ENCODE measurements around the gene SYMPK.

The SYMPK gene

DNA sequence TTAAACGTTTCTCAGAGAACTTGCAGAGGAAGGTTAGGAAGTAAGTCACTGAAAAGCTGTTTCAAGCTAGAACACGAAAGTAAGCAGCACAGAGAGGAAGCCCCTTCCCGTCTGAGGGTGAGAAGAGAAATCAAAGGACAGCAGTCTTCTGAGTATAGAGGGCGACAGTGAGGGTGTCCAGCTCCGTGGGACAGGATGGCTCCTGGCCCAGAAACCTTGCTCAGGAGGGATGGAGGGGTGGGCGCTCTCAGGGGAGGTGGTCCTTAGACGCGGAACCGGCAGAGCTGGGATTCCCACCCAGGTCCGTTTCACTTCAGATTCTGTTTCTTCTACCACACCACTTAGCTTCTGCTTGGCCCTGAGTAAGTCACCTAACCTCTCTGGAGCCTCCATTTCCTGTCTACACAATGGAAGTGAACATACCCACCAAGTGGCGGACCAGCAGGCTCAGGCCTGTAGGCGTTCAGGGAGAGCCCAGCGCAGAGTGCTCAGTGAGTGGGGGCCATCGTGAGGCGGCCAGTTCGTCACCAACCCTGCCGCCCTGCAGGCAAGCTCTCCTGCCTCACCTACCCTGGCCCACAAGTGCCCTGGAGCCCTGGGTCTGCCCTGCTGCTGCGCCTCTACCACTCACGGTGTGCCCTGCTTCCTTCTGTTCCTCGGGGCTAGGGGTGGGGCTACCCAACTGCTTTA, 42.4 kb downstream of the SYMPK start:
- no peak overlapping the region for H3K4me3 ChIP-seq (ENCODE audit: low read depth in 1 of 2, low read length in 1 of 2)
- no peak overlapping the region for H3K27ac ChIP-seq
- H3K36me3 ChIP-seq = peaks cover 70% of the 10 kb centered on the region
- H3K4me1 ChIP-seq (ENCODE audit: control insufficient read depth in 1 of 2, insufficient read depth in 1 of 2, low read depth in 1 of 2, low read length in 1 of 2) = peaks cover 0 to 4% of the 10 kb centered on the region in 2 experiments
- no peaks in the 10 kb centered on the region for H3K9me3 ChIP-seq
- H3K27me3 ChIP-seq = peaks cover 12% of the 10 kb centered on the region
- TF ChIP-seq, protein P1, sequence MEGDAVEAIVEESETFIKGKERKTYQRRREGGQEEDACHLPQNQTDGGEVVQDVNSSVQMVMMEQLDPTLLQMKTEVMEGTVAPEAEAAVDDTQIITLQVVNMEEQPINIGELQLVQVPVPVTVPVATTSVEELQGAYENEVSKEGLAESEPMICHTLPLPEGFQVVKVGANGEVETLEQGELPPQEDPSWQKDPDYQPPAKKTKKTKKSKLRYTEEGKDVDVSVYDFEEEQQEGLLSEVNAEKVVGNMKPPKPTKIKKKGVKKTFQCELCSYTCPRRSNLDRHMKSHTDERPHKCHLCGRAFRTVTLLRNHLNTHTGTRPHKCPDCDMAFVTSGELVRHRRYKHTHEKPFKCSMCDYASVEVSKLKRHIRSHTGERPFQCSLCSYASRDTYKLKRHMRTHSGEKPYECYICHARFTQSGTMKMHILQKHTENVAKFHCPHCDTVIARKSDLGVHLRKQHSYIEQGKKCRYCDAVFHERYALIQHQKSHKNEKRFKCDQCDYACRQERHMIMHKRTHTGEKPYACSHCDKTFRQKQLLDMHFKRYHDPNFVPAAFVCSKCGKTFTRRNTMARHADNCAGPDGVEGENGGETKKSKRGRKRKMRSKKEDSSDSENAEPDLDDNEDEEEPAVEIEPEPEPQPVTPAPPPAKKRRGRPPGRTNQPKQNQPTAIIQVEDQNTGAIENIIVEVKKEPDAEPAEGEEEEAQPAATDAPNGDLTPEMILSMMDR (IDR thresholded peaks at IDR 0.05) = no peak

DNA sequence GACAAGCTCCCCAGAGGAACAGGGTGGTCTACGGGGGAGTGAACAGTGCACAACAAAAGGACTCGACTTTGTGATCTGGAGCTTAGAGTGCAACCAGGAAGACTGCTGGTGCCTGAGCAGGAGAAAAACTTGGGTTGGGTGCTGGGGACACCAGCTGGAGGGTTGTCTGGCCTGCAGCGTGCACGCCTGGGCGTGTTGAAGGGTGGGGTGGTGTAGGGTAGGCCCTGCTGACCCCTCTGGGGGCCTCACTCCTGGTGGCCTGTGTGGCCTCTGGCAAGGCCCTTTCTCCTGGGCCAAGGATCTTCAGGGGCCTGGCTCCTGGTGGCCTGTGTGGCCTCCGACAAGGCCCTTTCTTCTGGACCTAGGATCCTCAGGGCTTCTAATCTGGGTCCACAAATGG, 43.2 kb downstream of the SYMPK start:
- Histone ChIP-seq H3K4me1 (ENCODE audit: control insufficient read depth in 1 of 2, insufficient read depth in 1 of 2, low read depth in 1 of 2, low read length in 1 of 2) (peaks cover 0 to 4% of the 10 kb centered on the region in 2 experiments), H3K27me3 (peaks cover 20% of the 10 kb centered on the region), H3K4me3 (ENCODE audit: low read depth in 1 of 2, low read length in 1 of 2) (no peak overlapping the region), H3K36me3 (peaks cover 62% of the 10 kb centered on the region), H3K27ac (no peak overlapping the region), H3K9me3 (no peaks in the 10 kb centered on the region)
- TF ChIP-seq, protein P1 (IDR thresholded peaks at IDR 0.05) = no peak

DNA sequence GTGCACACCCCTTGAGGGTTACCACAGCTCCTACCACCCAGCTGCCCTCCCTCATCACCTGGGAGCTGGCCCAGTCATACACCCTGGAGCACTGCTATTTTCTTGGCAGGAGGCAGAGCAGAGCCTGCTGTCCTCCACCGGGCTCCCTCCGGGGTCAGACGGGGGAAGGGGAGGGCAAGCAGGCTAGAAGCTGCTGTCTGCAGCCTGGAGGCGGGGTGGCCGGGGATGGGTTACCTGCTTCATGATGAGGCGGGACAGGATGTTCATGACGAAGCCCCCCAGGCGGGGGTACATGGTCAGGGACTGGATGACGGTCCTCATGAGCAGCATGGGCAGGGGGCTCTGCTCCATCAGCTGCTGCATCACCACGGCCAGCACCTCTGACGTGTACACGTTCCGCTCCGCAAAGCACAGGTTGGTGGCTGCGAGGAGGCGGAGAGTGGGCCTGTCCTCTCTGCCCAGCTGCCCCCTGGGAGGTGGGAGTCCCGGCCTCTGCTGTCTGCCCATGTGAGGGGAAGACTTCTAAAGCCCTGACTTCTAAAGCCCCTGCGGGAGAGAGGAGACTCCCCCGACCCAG, 45.1 kb downstream of the SYMPK start:
- peaks cover 40% of the 10 kb centered on the region for H3K27me3 ChIP-seq
- peaks cover 0 to 4% of the 10 kb centered on the region in 2 experiments for H3K4me1 ChIP-seq (ENCODE audit: control insufficient read depth in 1 of 2, insufficient read depth in 1 of 2, low read depth in 1 of 2, low read length in 1 of 2)
- no peak overlapping the region for H3K4me3 ChIP-seq (ENCODE audit: low read depth in 1 of 2, low read length in 1 of 2)
- TF ChIP-seq, protein P1 (IDR thresholded peaks at IDR 0.05) = no peak
- no peak overlapping the region for H3K27ac ChIP-seq
- no peaks in the 10 kb centered on the region for H3K9me3 ChIP-seq
- H3K36me3 ChIP-seq = peaks cover 42% of the 10 kb centered on the region

DNA sequence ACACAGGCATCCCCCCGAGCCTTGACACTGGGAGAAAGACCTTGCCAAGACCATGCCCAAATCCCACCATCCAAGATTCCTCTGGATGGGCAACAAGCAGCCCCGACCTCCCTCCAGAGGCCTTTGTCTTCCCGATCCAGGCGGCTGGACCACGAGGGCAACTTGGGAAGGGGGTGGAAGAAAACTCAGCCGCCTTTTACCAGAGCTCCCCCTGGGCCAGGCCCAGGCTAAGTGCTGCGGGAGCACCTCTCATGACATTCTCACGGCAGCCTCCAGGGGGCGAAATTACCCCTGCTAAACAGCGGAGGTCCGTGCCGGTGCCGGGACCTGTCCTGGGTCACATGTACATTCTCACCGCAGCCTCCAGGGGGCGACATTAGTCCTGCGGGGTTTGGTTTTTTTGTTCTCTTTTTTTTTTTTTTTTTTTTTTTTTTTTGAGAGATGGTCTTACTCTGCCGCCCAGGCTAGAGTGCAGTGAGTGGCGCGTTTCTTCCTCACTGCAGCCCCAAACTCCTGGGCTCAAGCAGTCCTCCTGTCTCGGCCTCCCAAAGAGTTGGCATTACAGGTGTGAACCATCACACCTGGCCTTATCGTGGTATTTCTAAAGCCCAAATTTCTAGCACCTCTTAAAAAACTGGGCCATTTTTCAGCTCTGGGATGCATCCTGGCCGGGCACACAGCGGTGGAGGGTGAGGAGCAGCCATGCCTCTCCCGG, 45.8 kb downstream of the SYMPK start:
- Histone ChIP-seq H3K4me1 (ENCODE audit: control insufficient read depth in 1 of 2, insufficient read depth in 1 of 2, low read depth in 1 of 2, low read length in 1 of 2) (peaks cover 0 to 4% of the 10 kb centered on the region in 2 experiments), H3K36me3 (peaks cover 36% of the 10 kb centered on the region), H3K9me3 (no peaks in the 10 kb centered on the region), H3K27me3 (peaks cover 46% of the 10 kb centered on the region), H3K27ac (no peak overlapping the region), H3K4me3 (ENCODE audit: low read depth in 1 of 2, low read length in 1 of 2) (no peak overlapping the region)
- TF ChIP-seq, protein P1 (IDR thresholded peaks at IDR 0.05) = peak; percentile 95

DNA sequence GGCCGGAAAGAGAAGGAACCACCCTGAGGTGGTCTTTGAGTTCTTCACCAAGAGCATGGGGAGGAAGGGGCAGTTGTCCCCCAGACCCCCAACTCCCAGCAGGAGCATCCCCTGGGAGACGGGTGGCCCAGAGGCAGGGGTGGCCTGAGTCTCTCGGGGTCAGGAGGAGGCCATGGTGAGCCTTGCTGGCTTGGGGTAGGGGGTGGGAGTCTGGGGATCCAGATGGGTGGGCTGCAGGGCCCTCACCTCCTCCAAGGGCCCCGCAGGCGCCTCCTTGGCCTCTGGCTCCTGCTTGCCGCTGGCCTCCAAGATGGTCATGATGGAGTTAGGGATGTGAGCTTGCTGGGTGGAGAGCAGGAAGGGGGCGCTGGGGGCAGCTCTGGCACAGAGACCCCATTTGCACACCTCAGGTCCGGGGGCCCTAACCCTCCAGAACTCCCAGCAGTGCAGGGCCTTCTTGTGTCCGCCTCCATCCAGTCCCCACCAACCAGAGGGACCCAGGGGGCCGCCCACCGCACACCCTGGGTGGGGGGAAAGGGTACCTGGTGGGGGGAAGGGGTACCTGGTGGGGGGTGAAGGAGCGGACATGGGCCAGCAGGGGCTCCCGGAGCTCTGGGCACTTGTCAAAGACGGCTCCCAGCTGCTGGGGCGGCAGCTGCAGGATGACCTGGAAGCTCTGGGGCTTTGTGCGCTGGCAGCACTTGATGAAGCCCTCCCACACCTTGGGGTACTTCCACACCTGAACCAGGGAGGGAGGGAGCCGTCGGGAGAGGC, 46.5 kb downstream of the SYMPK start:
- Histone ChIP-seq H3K9me3 (no peaks in the 10 kb centered on the region), H3K4me1 (ENCODE audit: control insufficient read depth in 1 of 2, insufficient read depth in 1 of 2, low read depth in 1 of 2, low read length in 1 of 2) (peaks cover 0 to 4% of the 10 kb centered on the region in 2 experiments), H3K27me3 (peaks cover 51% of the 10 kb centered on the region), H3K36me3 (peaks cover 31% of the 10 kb centered on the region), H3K27ac (no peak overlapping the region), H3K4me3 (ENCODE audit: low read depth in 1 of 2, low read length in 1 of 2) (no peak overlapping the region)
- TF ChIP-seq, protein P1 (IDR thresholded peaks at IDR 0.05) = no peak

Data from neutrophil (primary cell).